Loucy (cell line): Measurements from ENCODE around the gene ITGA2.
"Not testable (repeated sequence)": the region's sequence is repeated elsewhere in the genome, so short reads cannot be mapped to it uniquely, and the experiment has no call there.

ENCODE experiments used
- H2AFZ ChIP-seq: fragments of 200-600 bp; sonication (generic); 2 replicates; pipeline ENCODE4 v1.6.0; 2016; ENCODE audit warnings: antibody characterized with exemption, mild to moderate bottlenecking, low read length, moderate library complexity
- H3F3A ChIP-seq: fragments of 200-600 bp; 2 replicates; pipeline ENCODE4 v1.6.0; 2016; ENCODE audit warnings: antibody characterized with exemption, low read depth, mild to moderate bottlenecking
- H3K27me3 ChIP-seq: fragments of 200-600 bp; sonication (generic); 2 replicates; pipeline ENCODE4 v1.6.1; 2014; ENCODE audit warnings: low read length, mild to moderate bottlenecking; ENCODE audit not compliant: insufficient read depth, poor library complexity, severe bottlenecking
- H3K36me3 ChIP-seq: fragments of 200-600 bp; sonication (generic); 2 replicates; pipeline ENCODE4 v1.6.1; 2016; ENCODE audit warnings: low read length; ENCODE audit not compliant: insufficient read depth
- H3K4me1 ChIP-seq: fragments of 200-600 bp; sonication (generic); 2 replicates; pipeline ENCODE4 v1.5.1; 2014; ENCODE audit warnings: low read length, mild to moderate bottlenecking; ENCODE audit not compliant: insufficient read depth, poor library complexity, severe bottlenecking
- H3K4me2 ChIP-seq: fragments of 200-600 bp; sonication (generic); 2 replicates; pipeline ENCODE4 v1.6.0; 2014; ENCODE audit warnings: antibody characterized with exemption, low read length, low read depth, mild to moderate bottlenecking; ENCODE audit not compliant: poor library complexity, severe bottlenecking
- H3K4me3 ChIP-seq: fragments of 200-600 bp; sonication (generic); 2 replicates; pipeline ENCODE4 v1.5.1; 2014; ENCODE audit warnings: low read length, mild to moderate bottlenecking, mixed read lengths; ENCODE audit not compliant: poor library complexity, severe bottlenecking
- H3K79me2 ChIP-seq: fragments of 200-600 bp; sonication (generic); 2 replicates; pipeline ENCODE4 v1.6.1; 2014; ENCODE audit warnings: low read length; ENCODE audit not compliant: insufficient read depth
- H3K9ac ChIP-seq: fragments of 200-600 bp; sonication (generic); 2 replicates; pipeline ENCODE4 v1.6.0; 2014; ENCODE audit warnings: mild to moderate bottlenecking, low read depth, low read length, moderate library complexity; ENCODE audit not compliant: poor library complexity, severe bottlenecking
- H3K9me2 ChIP-seq: fragments of 200-600 bp; sonication (generic); replicated peaks from 2 replicates; pipeline ENCODE4 v1.6.1; 2016; ENCODE audit warnings: low read depth, low read length, mixed read lengths
- H3K9me3 ChIP-seq: fragments of 200-600 bp; sonication (generic); 2 replicates; pipeline ENCODE4 v1.6.1; 2014; ENCODE audit warnings: mild to moderate bottlenecking, antibody characterized with exemption, low read length, low read depth; ENCODE audit not compliant: insufficient read depth
- H4K20me1 ChIP-seq: fragments of 200-600 bp; sonication (generic); 2 replicates; pipeline ENCODE4 v1.6.0; 2014; ENCODE audit warnings: antibody characterized with exemption, low read length, mild to moderate bottlenecking; ENCODE audit not compliant: insufficient read depth, poor library complexity, severe bottlenecking
- CTCF ChIP-seq: fragments of 200-600 bp; sonication (generic); conservative IDR thresholded peaks from 2 replicates; pipeline ENCODE4 v1.5.1; 2014; ENCODE audit warnings: mild to moderate bottlenecking, antibody characterized with exemption, low read length
- EZH2phosphoT487 ChIP-seq: fragments of 200-600 bp; IDR thresholded peaks from 2 replicates; pipeline ENCODE4 v1.6.1; 2018; ENCODE audit warnings: antibody characterized with exemption, mild to moderate bottlenecking, moderate library complexity, borderline replicate concordance

Gene ITGA2

GRCh38 chr5:52963636-52964035 lies 25.5 kb upstream of the ITGA2 start:
- H3K9ac ChIP-seq = no peak overlapping the region
- H3K9me3 ChIP-seq = no peaks in the 10 kb centered on the region
- no peaks in the 10 kb centered on the region for H3K36me3 ChIP-seq
- TF ChIP-seq EZH2phosphoT487 = no peak
- no peaks in the 10 kb centered on the region for H3K79me2 ChIP-seq
- H3K4me3 ChIP-seq = no peak overlapping the region
- no peaks in the 10 kb centered on the region for H3K4me1 ChIP-seq
- H2AFZ ChIP-seq = no peak overlapping the region
- no peaks in the 10 kb centered on the region for H3K27me3 ChIP-seq
- H3K9me2 ChIP-seq = no peaks in the 10 kb centered on the region
- H4K20me1 ChIP-seq = no peaks in the 10 kb centered on the region
- no peak overlapping the region for H3K4me2 ChIP-seq
- H3F3A ChIP-seq = no peaks in the 10 kb centered on the region

GRCh38 chr5:52964138-52964537 lies 25.0 kb upstream of the ITGA2 start:
- Histone ChIP-seq H3K4me2 (no peak overlapping the region), H4K20me1 (no peaks in the 10 kb centered on the region), H3K9ac (no peak overlapping the region), H3K9me2 (no peaks in the 10 kb centered on the region), H3K36me3 (no peaks in the 10 kb centered on the region), H3K4me3 (no peak overlapping the region), H3K4me1 (no peaks in the 10 kb centered on the region), H3K27me3 (no peaks in the 10 kb centered on the region), H3K9me3 (no peaks in the 10 kb centered on the region), H3K79me2 (no peaks in the 10 kb centered on the region), H2AFZ (no peak overlapping the region), H3F3A (no peaks in the 10 kb centered on the region)
- TF ChIP-seq CTCF = peak; percentile 51
- TF ChIP-seq EZH2phosphoT487 = no peak

- not testable (repeated sequence) for H3K4me3 ChIP-seq, H3K79me2 ChIP-seq, H3K4me1 ChIP-seq, H3K9me3 ChIP-seq, H3F3A ChIP-seq, H4K20me1 ChIP-seq, H3K9me2 ChIP-seq, H3K36me3 ChIP-seq, H3K27me3 ChIP-seq, H3K9ac ChIP-seq, H2AFZ ChIP-seq, H3K4me2 ChIP-seq
Observed at GRCh38 chr5:52976157-52976556, 13.0 kb upstream of the ITGA2 start.

GRCh38 chr5:52977264-52977897 lies 11.8 kb upstream of the ITGA2 start:
- H3K9me3 ChIP-seq = no peaks in the 10 kb centered on the region; the same call in 1 of the 2 replicates
- H4K20me1 ChIP-seq = no peaks in the 10 kb centered on the region
- H3K27me3 ChIP-seq = no peaks in the 10 kb centered on the region
- no peaks in the 10 kb centered on the region for H3K4me1 ChIP-seq
- H2AFZ ChIP-seq = no peak overlapping the region
- no peaks in the 10 kb centered on the region for H3K79me2 ChIP-seq
- no peak overlapping the region for H3K4me3 ChIP-seq
- TF ChIP-seq EZH2phosphoT487 (no peak), CTCF (no peak)
- H3F3A ChIP-seq = no peaks in the 10 kb centered on the region
- no peaks in the 10 kb centered on the region for H3K36me3 ChIP-seq
- no peak overlapping the region for H3K9ac ChIP-seq
- no peak overlapping the region for H3K4me2 ChIP-seq
- no peaks in the 10 kb centered on the region for H3K9me2 ChIP-seq
